ENCODE data around the gene MYOM3. TPM values are rescaled to one million over a fixed set of nuclear protein-coding genes. Genes with fewer than 3 reads are reported as not detected.

MYOM3 gene
- total RNA-seq, 1 donor from 2014 or later: not detected

DNA sequence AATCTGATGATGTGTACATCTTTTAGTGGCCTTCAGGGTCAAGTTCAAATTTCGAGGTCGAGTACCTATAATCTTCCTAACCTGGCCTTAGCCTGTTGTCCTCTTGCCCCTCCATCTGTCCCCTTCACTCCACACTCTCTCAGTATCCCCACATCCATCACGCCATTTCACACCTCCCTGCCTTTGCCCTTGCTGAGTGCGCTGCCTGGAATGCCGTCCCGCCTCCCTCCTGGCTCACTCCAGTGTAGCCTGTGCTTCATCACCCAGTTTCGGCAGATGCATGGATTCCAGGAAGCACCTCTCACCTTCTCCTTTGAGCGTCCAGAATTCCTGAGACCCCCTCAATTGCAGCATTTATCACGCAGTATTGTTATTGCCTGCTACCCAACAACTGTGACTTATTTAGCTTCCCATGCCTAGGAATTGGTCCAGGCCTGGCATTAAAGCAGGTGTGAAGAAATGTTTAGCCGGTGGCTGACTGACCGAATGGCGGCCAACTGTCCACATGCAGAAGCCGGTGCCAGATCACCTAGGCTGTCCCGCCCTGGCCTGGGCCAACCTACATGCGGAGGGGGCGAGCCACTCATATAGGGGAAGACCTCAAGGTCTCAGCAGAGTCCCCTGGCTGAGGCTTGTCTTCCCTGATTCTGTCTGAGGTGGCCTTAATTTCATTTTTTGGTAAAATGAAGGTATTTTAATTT is 34.5 kb downstream of the MYOM3 start:
- no peaks in the 10 kb centered on the region for H3K4me1 Mint-ChIP-seq (ENCODE audit: low read depth, unreplicated experiment)
- TF ChIP-seq, protein P1, sequence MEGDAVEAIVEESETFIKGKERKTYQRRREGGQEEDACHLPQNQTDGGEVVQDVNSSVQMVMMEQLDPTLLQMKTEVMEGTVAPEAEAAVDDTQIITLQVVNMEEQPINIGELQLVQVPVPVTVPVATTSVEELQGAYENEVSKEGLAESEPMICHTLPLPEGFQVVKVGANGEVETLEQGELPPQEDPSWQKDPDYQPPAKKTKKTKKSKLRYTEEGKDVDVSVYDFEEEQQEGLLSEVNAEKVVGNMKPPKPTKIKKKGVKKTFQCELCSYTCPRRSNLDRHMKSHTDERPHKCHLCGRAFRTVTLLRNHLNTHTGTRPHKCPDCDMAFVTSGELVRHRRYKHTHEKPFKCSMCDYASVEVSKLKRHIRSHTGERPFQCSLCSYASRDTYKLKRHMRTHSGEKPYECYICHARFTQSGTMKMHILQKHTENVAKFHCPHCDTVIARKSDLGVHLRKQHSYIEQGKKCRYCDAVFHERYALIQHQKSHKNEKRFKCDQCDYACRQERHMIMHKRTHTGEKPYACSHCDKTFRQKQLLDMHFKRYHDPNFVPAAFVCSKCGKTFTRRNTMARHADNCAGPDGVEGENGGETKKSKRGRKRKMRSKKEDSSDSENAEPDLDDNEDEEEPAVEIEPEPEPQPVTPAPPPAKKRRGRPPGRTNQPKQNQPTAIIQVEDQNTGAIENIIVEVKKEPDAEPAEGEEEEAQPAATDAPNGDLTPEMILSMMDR (IDR thresholded peaks at IDR 0.05; ENCODE audit: partially characterized antibody, unreplicated experiment): no peak
- H3K4me3 Mint-ChIP-seq (ENCODE audit: unreplicated experiment): no peak overlapping the region
- DNase-seq: no peak
- peaks cover 5% of the 10 kb centered on the region for H3K27me3 Mint-ChIP-seq (ENCODE audit: unreplicated experiment)
- no peak overlapping the region for H3K27ac Mint-ChIP-seq (ENCODE audit: unreplicated experiment)
- H3K9me3 Mint-ChIP-seq (ENCODE audit: unreplicated experiment): no peaks in the 10 kb centered on the region
- peaks cover 3% of the 10 kb centered on the region for H3K36me3 Mint-ChIP-seq (ENCODE audit: unreplicated experiment)

GRCh38 chr1:24075946-24076345 is 36.0 kb downstream of the MYOM3 start:
- Mint-ChIP-seq H3K27ac (ENCODE audit: unreplicated experiment) (no peak overlapping the region), H3K4me1 (ENCODE audit: low read depth, unreplicated experiment) (no peaks in the 10 kb centered on the region), H3K27me3 (ENCODE audit: unreplicated experiment) (peaks cover 5% of the 10 kb centered on the region), H3K4me3 (ENCODE audit: unreplicated experiment) (no peak overlapping the region), H3K36me3 (ENCODE audit: unreplicated experiment) (peaks cover 3% of the 10 kb centered on the region), H3K9me3 (ENCODE audit: unreplicated experiment) (no peaks in the 10 kb centered on the region)
- no peak for DNase-seq
- TF ChIP-seq, protein P1 (IDR thresholded peaks at IDR 0.05; ENCODE audit: partially characterized antibody, unreplicated experiment): no peak

GRCh38 chr1:24075590-24075854 is 36.4 kb downstream of the MYOM3 start:
- Mint-ChIP-seq H3K4me3 (ENCODE audit: unreplicated experiment) (no peak overlapping the region), H3K27me3 (ENCODE audit: unreplicated experiment) (peaks cover 3% of the 10 kb centered on the region), H3K36me3 (ENCODE audit: unreplicated experiment) (peaks cover 3% of the 10 kb centered on the region), H3K4me1 (ENCODE audit: low read depth, unreplicated experiment) (peaks cover 1% of the 10 kb centered on the region), H3K27ac (ENCODE audit: unreplicated experiment) (no peak overlapping the region), H3K9me3 (ENCODE audit: unreplicated experiment) (no peaks in the 10 kb centered on the region)
- TF ChIP-seq, protein P1 (IDR thresholded peaks at IDR 0.05; ENCODE audit: partially characterized antibody, unreplicated experiment): no peak
- DNase-seq: no peak

- Mint-ChIP-seq H3K36me3 (ENCODE audit: unreplicated experiment) (peaks cover 3% of the 10 kb centered on the region), H3K4me3 (ENCODE audit: unreplicated experiment) (no peak overlapping the region), H3K9me3 (ENCODE audit: unreplicated experiment) (no peaks in the 10 kb centered on the region), H3K4me1 (ENCODE audit: low read depth, unreplicated experiment) (peaks cover 1% of the 10 kb centered on the region), H3K27me3 (ENCODE audit: unreplicated experiment) (no peaks in the 10 kb centered on the region), H3K27ac (ENCODE audit: unreplicated experiment) (no peak overlapping the region)
- TF ChIP-seq, protein P1 (IDR thresholded peaks at IDR 0.05; ENCODE audit: partially characterized antibody, unreplicated experiment): no peak
- no peak for DNase-seq
Measured at GRCh38 chr1:24074817-24075589, 36.9 kb downstream of the MYOM3 start.

GRCh38 chr1:24074196-24074595 is 37.7 kb downstream of the MYOM3 start:
- Mint-ChIP-seq H3K4me1 (ENCODE audit: low read depth, unreplicated experiment) (peaks cover 1% of the 10 kb centered on the region), H3K36me3 (ENCODE audit: unreplicated experiment) (peaks cover 3% of the 10 kb centered on the region), H3K27ac (ENCODE audit: unreplicated experiment) (no peak overlapping the region), H3K9me3 (ENCODE audit: unreplicated experiment) (no peaks in the 10 kb centered on the region), H3K27me3 (ENCODE audit: unreplicated experiment) (no peaks in the 10 kb centered on the region), H3K4me3 (ENCODE audit: unreplicated experiment) (no peak overlapping the region)
- no peak for DNase-seq
- TF ChIP-seq, protein P1 (IDR thresholded peaks at IDR 0.05; ENCODE audit: partially characterized antibody, unreplicated experiment): no peak

All from glutamatergic neuron (in vitro differentiated cells).